Osteocyte (in vitro differentiated cells): ENCODE data around the gene TTC7B. TPM values are rescaled to one million over a fixed set of nuclear protein-coding genes. Genes with fewer than 3 reads are reported as not detected.

Experiments used
- DNase-seq: peaks from one replicate; pipeline ENCODE4 v3.0.0; 2021; ENCODE audit warnings: mixed read lengths; ENCODE audit not compliant: unreplicated experiment; ENCODE audit errors: extremely low spot score
- H3K27ac Mint-ChIP-seq: one replicate; pipeline ENCODE4 v1.8.0; 2021; ENCODE audit warnings: mild to moderate bottlenecking, mixed read lengths; ENCODE audit not compliant: unreplicated experiment
- H3K27me3 Mint-ChIP-seq: one replicate; pipeline ENCODE4 v1.8.0; 2021; ENCODE audit warnings: mixed read lengths; ENCODE audit not compliant: unreplicated experiment
- H3K36me3 Mint-ChIP-seq: one replicate; pipeline ENCODE4 v1.8.0; 2021; ENCODE audit warnings: mixed read lengths; ENCODE audit not compliant: unreplicated experiment
- H3K4me1 Mint-ChIP-seq: one replicate; pipeline ENCODE4 v1.8.0; 2021; ENCODE audit warnings: mixed read lengths; ENCODE audit not compliant: unreplicated experiment
- H3K4me3 Mint-ChIP-seq: one replicate; pipeline ENCODE4 v1.8.0; 2021; ENCODE audit warnings: mild to moderate bottlenecking, moderate library complexity, mixed read lengths; ENCODE audit not compliant: unreplicated experiment
- H3K9me3 Mint-ChIP-seq: one replicate; pipeline ENCODE4 v1.8.0; 2021; ENCODE audit warnings: mixed read lengths; ENCODE audit not compliant: unreplicated experiment
- CTCF ChIP-seq: fragments of 200-600 bp; sonication (generic); IDR thresholded peaks from 2 replicates; pipeline ENCODE4 v1.5.0; 2021; ENCODE audit warnings: antibody characterized with exemption, mild to moderate bottlenecking, moderate library complexity
- total RNA-seq: library from RNA; stranded (reverse); gene quantifications from 2 replicates; pipeline ENCODE4 v1.2.1, GENCODE V29; 2021

TTC7B gene
- total RNA-seq, 1 donor from 2014 or later: 43.2 TPM

GRCh38 chr14:90510159-90510558 lies 306.1 kb downstream of the TTC7B start:
- Mint-ChIP-seq H3K9me3 (no peaks in the 10 kb centered on the region), H3K4me3 (no peak overlapping the region), H3K27ac (no peak overlapping the region), H3K36me3 (no peaks in the 10 kb centered on the region), H3K27me3 (peaks cover 5% of the 10 kb centered on the region), H3K4me1 (peaks cover 3% of the 10 kb centered on the region)
- no peak for TF ChIP-seq CTCF
- no peak for DNase-seq

- Mint-ChIP-seq H3K27ac (no peak overlapping the region), H3K9me3 (no peaks in the 10 kb centered on the region), H3K36me3 (no peaks in the 10 kb centered on the region), H3K4me1 (peaks cover 3% of the 10 kb centered on the region), H3K4me3 (no peak overlapping the region), H3K27me3 (peaks cover 5% of the 10 kb centered on the region)
- TF ChIP-seq CTCF: no peak
- no peak for DNase-seq
Observed at GRCh38 chr14:90509403-90509802, 306.8 kb downstream of the TTC7B start.

DNA sequence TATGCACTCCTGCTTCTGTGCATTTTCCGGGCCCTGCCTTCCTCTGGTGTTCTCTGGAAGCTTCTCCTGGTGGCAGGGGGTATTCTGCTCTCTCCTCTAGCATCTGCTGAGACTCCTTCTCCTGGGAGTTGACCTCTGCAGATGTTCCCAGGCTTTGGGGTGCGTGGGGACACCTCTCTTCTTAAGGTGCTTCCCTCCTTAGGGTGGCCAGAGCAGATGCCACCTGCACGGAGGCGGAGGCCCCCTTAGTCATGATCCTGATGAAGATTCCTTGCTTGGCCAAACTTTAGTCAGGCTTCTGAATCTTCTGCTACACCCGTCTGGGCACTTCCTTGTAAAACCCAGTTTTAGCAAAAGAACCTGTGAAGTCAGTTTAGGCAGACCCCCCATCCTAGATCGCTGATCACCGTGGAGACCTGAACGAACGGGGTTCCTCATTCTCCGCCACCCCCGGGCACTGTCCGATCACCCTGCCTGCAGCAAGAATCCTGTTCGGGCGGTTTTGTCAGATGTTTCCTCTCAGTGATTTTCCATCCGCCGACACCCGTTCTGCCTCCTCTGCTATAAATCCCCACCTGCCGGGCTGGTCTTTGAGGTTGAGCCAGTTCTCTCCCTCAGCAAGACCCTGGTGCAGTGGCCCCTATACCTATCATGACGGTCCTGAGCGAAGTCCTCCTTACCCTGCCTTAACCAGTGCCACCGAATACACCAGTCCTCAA lies 307.5 kb downstream of the TTC7B start:
- DNase-seq: no peak
- no peak for TF ChIP-seq CTCF
- Mint-ChIP-seq H3K27ac (no peak overlapping the region), H3K4me1 (peaks cover 3% of the 10 kb centered on the region), H3K9me3 (no peaks in the 10 kb centered on the region), H3K36me3 (no peaks in the 10 kb centered on the region), H3K4me3 (no peak overlapping the region), H3K27me3 (peaks cover 5% of the 10 kb centered on the region)

DNA sequence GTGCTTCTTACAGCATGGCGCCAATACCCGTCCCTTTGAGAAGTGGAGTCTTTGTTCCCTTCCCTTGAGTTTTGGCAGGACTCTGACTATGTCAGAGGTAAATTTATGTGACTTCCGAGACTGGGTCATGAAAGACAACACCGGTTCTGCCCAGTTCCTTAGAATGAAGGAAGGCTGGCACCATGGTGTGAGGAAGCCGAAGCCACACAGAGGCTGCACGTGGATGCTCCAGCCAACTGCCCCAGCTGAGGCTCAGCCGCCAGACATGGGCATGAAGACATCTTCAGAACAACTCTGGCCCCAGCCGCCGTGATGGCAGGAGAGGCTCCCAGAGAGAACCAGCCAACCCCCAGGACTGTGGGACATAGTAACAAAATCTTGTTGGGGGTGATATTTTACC lies 308.2 kb downstream of the TTC7B start:
- H3K9me3 Mint-ChIP-seq: no peaks in the 10 kb centered on the region
- no peaks in the 10 kb centered on the region for H3K36me3 Mint-ChIP-seq
- no peaks in the 10 kb centered on the region for H3K4me1 Mint-ChIP-seq
- H3K27me3 Mint-ChIP-seq: peaks cover 5% of the 10 kb centered on the region
- no peak overlapping the region for H3K4me3 Mint-ChIP-seq
- no peak for DNase-seq
- no peak overlapping the region for H3K27ac Mint-ChIP-seq
- no peak for TF ChIP-seq CTCF

DNA sequence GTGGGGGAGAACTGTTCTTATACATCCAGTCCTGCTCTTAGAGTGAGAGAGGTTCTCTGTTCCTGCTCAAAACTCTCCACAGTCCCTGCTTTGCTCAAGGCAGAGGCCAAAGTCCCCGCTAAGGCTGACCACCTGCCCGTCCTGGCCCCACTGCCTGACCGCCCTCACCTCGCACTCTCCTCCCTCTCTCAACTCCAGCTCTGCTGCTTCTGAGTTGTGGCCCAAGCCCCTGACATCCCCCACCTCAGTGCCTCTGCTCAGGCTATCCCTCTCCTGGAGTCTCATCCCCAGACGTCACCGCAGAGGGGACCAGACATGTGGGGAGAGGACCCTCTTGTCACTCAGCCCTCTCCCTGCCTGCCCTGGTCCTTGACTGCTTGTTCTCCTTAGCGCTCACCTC lies 308.8 kb downstream of the TTC7B start:
- H3K9me3 Mint-ChIP-seq: no peaks in the 10 kb centered on the region
- H3K27ac Mint-ChIP-seq: no peak overlapping the region
- H3K4me1 Mint-ChIP-seq: no peaks in the 10 kb centered on the region
- peaks cover 5% of the 10 kb centered on the region for H3K27me3 Mint-ChIP-seq
- H3K4me3 Mint-ChIP-seq: no peak overlapping the region
- H3K36me3 Mint-ChIP-seq: no peaks in the 10 kb centered on the region
- DNase-seq: no peak
- no peak for TF ChIP-seq CTCF
